GM21447 (cell line): Measurements from ENCODE around the gene TIGD6.
"Not testable (repeated sequence)": the region's sequence is repeated elsewhere in the genome, so short reads cannot be mapped to it uniquely, and the experiment has no call there.

Source experiments
- ATAC-seq: cut with Tn5 transposase; IDR thresholded peaks from one replicate; pipeline ENCODE4 v1.9.1; 2021; ENCODE audit not compliant: unreplicated experiment

Gene TIGD6

DNA sequence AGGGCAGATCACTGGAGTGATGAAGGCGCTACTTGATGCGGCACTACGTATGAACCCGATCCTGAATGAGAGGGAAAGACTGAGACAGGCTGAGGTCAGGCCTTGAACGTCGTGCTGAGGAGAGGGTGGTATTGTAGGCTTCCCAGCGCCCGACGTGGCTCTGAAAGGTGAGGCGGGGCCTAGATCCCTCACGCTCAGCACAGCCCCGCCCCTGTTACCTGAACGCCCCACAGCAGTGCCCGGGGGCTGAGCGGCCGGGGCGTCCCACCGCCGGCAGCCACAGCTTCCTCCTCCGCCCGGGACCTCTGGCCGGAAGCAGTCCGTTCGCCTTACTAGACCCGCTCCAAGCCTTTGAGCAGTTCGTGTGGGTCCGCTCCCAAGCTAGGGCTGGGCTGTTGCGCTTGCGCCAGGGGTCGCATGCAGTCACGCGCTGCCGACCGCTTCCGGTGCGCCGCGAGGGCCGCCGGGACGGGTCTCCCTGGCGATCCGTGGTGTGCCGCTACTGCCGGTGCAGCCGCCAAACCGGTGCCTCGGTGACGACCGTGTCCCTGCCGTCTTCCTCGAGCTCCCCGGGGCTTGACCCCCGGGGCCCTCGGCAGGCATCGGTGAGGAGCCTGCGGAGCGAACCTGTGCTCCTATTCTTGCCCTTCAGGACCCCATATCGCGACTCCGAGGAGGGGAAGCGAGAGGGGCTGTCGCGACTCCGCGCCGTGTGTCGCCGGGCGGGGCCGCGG lies at the start of gene TIGD6, which contains the start of gene HMGXB3:
Gene TIGD6 (minus strand): TSS at position 399 of the 734 bp plus-strand sequence. CDS start 4,306 bp downstream, outside the sequence.
Gene HMGXB3 (plus strand): TSS at position 484 of the 734 bp plus-strand sequence. CDS start 4,114 bp downstream, outside the sequence.
- peak; percentile 81 for ATAC-seq

DNA sequence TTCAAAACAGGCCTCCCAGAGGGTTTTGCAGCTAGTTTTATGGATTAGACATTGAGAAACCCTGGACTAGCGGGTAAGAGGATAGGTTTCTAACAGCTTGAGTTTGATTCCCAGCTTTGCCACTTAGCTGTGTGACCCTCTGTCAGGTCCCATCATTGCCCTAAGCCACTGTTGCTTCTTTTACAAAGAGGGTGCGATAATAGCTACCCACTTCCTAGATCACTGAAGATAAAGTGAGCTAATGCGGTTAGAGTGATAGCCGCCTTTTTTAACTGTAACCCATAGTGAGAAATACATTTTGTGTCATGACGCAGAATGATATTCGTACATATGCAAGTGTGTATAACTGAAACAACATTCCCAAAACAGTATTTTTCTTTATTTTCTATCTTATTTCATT lies 45.6 kb upstream of the TIGD6 start:
- ATAC-seq = no peak

DNA sequence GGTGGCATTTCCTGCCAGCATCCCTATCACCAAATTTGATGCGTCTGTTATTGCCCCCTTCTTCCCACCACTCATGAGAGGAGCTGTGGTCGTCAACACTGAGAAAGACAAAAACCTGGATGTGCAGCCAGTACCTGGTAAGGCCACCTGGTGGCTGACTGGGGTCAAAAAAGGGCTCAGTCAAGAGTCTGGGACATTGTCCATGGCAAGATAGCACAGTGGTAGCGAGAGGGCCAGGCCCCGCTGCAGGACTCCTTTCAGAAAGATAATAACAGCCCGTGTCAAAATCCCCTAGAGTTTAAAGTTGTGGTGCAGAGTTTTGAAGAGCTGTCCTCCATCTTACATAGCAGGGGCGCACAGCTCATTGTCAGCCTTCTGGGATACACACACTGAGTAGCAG lies 45.1 kb upstream of the TIGD6 start:
- no peak for ATAC-seq

DNA sequence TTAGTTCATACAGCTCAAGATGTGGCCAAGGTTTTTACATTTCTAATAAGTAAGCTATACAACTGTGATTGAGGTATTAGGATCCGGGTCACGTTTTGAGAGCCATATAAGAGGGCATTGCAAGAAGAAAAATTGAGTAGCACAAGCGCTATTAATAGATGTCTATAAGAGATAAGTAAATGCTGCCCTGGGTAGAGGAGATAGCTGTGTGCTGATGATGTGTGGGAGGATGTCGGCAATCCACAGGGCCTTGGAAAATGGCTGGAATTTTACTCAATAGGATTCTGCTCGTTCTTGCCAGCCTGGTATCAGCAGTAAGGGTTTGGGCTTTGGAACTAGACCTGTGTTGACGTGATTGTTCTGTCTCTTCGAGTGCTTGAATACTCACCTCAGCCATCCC lies 44.3 kb upstream of the TIGD6 start:
- ATAC-seq = no peak

DNA sequence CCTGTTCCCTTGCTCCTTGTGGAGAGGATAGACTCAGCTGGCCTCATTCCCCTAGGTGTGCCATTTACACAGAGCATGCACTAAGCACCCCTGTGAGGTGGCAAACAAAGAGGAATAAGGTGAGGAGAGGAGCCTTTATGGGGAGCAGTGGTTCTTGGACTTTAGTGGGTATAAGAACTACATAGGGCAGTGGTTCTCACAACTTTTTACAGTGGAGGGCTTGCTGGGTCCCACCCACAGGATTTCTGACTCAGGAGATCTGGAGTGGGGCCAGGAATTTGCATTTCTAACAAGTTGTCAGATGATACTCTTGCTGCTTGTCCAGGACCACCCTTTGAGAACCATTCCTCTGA lies 43.9 kb upstream of the TIGD6 start:
- ATAC-seq = no peak

DNA sequence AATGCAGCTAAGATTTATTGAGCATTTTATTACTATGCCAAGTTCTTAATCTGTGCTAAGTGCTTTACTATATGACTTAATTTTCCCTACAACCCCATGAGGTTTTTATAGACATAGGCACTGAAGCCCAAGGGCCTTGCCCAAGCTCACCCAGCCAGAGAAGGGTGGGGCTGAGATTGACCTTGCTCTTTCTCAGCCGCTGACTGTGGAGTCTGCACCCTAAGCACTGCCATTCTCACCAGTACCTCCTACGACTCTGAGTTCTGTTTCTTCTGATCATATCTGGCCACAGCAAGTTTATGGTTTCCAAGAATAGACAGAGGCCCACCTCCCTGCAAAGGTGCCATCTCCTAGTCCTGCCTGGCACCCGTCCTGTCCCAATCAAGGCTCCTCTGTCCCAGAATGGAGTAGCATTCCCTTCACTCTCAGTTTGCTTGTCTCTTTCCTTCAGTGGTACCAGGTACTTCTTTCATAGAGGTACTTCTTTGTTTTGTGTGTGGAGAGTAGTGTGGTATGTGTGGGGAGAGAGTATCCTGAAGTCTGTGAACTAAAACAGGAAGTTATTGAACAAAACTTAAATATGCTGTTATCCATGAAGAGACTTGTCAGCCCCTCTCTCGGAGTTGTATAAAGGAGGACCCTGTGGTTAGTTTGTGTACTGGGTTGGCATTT lies 43.3 kb upstream of the TIGD6 start:
- ATAC-seq = no peak

DNA sequence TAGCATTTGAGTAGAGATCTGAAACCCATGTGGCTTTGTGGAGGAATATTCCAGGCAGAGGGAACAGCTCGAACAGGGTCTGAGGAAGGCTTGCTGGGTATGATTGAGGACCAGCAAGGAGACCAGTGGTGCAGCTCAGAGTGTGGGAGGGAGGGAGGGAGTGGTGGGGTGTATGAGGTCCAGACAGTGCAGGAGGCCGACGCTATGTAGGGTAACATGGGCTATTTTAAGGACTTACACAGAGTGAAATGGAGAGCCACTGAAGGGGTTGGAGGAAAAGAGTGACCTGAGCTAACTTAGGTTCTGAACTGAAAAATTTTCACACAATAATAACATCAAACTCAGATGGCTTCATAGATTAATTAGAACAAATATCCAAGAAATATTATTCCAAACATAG lies 42.0 kb upstream of the TIGD6 start:
- no peak for ATAC-seq

DNA sequence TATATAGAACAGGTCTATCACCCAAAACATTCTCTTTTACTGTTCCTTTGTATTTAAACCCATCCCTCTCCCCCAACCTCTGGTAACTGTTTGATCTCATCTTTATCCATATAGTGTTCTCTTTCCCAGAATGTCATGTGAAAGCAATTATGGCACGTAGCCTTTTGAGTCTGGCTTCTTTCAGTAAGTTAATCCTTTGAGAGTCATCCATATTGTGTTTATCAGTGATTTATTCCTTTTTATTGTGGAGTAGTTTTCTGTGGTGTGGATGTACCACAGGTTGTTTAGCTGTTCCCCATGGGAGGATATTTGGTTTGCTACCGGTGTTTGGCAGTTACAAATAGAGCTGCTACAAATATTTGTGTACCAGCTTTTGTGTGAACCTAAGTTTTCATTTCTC lies 38.1 kb upstream of the TIGD6 start:
- no peak for ATAC-seq

DNA sequence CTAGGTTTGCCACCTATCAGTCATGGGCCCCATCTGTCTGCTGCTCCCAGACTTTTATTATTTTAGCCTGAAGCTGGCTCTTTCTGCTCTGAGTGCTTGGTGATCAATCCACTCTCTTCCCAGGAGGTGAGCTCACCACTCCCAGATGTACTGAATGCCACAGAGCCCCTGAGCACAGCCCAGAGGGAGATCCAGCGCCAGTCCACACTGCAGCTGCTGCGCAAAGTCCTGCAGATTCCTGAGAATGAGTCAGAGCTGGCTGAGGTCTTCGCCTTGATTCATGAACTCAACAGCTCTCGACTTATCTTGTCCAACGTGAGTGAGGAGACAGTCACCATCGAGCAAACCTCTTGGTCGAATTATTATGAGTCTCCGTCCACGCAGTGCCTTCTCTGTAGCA lies 36.1 kb upstream of the TIGD6 start:
- ATAC-seq = no peak

DNA sequence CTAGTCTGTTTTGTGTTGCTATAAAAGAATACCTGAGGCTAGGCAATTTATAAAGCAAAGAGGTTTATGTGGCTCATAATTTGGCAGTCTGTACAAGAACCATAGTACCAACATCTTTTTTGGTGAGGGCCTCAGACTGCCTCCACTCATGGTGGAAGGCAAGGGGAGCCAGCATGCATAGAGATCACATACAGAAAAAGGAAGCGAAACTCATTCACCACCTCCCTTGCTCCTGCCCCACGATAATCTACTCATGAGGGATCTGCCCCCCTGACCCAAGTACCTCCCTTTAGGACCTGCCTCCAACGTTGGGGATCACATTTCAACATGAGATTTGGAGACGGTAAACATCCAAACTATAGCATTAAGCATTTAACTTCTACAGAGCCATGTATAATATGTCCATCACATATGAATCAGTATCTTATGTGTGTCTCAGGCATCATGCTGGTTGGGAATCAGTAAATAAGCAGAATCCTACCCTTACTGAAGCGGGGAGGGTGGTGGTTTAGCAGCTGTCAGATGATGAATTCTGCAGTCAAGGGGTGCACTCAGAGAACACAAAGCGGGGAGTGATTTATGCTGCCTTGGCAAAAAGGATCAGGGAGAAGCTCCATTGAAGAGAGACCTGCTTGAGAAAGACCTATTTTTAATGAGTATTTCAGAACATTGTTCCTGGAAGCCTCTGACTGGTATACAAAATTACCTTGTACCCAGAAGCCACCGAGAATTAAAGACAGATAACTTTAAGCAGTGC lies 34.9 kb upstream of the TIGD6 start:
- ATAC-seq = peak; percentile 98

DNA sequence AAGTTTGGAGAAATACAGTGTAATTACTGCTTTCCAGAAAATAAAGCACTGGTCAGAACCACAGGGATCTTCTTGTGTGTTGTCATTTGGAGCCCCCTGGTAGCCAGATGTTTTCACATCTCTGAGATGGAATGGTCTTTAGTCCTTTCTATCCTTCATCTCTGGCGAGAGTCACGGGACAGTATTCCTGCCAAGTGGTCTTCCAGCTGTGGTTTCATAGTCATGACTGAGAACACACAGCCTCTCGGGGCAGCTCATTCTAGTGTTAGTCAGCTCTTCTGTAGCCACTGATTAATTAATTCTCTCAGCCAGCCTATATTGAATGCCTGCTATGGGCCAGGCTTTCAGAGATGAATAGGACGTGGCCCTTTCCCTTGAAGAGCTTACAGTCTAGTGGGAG lies 34.2 kb upstream of the TIGD6 start:
- ATAC-seq = no peak

DNA sequence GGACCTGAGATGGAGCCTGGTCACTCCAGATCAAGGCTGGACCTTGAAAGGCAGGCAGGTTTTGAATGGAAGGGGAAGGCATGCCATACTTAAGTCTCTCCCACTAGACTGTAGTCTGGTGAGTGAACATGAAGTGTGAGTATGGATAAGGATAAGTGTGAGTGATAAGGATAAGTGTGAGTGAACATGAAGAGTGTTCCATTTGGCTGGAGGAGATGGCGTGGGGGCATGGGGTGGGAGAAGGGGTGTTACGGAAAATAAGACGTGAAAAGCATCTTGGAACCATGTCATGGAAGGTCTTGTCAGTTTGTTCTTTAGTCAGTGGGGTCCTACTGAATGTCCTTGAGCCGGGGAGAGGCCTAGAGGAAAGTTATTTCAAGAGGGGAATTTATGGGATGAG lies 32.9 kb upstream of the TIGD6 start:
- no peak for ATAC-seq

DNA sequence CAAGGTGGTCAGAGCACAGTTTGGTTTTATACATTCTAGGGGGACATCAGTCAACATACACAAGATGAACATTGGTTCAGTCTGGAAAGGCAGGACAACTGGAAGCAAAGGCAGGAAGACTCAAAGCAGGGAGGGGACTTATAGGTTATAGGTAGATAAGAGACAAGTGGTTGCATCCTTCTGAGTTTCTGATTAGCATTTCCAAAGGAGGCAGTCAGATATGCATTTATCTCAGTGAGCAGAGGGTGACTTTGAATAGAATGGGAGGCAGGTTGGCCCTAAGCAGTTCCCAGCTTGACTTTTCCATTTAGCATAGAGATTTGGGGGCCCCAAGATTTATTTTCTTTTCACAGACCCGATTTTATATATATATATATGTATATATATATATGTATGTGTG lies 27.6 kb upstream of the TIGD6 start:
- not testable (repeated sequence) for ATAC-seq

DNA sequence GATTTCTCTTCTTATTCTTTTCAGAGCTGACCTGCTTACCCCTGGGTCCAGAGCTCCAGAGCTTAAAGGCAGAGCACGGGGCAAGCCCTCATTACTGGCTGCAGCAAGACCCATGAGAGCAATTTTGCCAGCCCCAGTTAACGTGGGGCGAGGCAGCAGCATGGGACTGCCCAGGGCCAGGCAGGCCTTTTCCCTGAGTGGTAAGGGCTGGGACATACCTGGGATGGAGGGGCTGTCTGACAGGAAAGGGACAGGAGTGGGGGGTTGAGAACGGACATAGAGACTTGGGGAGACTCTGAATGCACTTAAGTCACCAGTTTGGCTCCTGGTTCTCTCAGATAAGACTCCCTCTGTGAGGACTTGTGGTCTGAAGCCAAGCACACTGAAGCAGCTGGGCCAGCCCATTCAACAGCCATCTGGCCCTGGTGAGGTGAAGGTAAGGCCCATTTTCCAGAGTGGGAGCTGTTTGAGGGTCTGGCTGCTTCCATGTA lies 26.3 kb upstream of the TIGD6 start:
- ATAC-seq = no peak

DNA sequence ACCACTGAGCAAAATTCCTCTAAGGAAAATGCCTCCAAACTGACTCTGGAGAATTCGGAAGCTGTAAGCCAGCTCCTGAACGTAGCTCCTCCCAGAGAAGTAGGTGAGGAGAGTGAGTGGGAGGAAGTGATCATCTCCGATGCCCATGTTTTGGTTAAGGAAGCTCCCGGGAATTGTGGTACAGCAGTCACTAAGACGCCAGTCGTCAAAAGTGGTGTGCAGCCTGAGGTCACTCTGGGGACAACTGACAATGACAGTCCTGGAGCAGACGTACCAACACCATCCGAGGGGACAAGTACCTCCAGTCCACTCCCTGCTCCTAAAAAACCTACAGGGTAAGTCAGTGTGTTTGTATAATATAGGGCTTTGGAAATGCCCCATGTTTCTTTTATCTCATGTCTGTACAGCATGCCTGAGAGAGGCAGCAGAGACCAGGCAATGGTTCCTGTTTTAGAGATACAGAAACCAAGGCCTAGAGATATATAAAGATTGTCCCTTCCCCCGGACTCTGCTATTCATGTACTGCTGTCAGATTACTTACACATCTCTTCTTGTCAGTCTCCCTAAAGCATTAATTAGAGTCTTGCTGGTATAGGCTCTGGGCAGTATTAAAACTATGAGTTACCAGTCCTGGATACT lies 24.0 kb upstream of the TIGD6 start:
- ATAC-seq = no peak

DNA sequence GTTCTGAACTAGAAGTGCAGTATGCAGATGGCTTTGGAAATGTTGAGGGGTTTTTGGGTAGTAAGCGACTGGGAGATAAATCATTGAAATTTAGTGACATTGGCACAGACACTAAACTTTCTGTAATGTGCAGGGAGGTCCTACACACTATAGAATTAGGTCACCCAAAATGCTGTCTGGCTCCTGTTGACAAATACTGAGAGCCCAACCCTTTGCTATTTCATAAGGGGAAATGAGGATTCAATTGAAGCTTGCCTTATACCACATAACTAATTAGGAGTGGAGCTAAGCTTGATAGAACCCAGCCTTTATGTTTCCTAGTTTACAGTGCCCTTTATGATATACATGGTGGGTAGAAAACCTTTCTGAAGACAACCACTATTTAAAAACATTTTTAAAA lies 22.7 kb upstream of the TIGD6 start:
- no peak for ATAC-seq

DNA sequence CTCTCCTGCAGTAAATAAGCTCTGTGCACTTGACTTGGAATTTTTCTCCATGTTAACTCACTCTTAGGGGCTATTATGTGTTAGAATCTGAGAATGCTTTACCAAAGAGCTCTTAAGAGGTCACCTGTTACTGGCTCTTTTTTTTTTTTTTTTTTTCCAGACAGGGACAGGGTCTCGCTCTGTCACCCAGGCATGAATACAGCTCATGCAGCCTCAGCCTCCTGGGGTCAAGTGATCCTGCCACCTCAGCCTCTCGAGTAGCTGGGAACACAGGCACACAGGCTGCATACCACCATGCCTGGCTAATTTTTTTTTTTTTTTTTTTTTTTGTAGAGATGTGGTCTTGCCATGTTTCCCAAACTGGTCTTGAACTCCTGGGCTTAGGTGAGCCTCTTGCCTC lies 22.2 kb upstream of the TIGD6 start:
- ATAC-seq = no peak

DNA sequence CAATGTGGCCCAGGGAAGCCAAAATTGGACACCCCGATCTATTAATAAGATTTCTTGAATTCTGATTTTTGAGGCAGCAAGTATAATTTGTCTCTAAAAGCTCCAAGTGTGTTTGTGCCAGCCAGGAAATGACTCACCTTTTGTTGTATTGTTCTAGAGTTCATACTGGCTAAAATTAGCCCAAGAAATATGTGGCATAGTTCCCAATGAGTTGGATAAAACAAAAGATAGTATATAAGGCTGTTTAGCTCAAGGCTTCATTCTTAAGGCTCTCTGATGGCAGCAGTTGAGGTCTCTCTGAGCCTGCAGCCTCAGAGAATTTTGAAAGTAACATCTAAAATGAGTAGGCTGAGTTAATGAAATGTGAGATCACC lies 21.7 kb upstream of the TIGD6 start:
- ATAC-seq = no peak

DNA sequence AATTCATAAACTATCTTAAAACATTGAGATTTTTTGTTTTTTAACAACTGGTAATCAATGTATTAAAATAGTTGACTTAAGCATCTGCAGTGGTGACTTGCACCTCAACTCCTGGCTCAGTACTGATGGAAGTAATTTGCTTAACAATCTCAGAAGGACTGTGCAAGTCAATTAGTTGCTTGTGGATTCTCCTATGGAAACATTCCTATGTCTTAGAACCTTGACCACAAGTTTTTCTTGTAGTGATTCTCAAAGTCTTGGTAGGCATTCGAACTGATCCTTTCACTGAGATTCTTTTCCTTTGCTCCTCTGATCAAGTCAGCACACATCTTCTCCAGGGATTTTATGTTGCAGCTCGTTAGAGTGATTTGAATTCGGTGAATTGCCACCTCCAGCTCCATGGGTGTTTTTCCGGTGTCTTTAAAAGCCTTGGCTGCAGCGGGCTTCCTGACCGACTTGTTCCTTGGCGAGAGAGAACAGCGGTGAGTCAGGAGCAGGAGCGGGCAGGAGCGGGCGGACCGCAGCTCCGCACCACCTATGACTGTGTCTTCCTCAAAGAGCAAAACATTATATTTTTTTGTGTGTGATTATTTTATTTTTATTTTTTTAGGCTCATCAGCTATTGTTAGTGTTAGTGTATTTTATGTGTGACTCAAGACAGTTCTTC lies 21.2 kb upstream of the TIGD6 start:
- no peak for ATAC-seq

DNA sequence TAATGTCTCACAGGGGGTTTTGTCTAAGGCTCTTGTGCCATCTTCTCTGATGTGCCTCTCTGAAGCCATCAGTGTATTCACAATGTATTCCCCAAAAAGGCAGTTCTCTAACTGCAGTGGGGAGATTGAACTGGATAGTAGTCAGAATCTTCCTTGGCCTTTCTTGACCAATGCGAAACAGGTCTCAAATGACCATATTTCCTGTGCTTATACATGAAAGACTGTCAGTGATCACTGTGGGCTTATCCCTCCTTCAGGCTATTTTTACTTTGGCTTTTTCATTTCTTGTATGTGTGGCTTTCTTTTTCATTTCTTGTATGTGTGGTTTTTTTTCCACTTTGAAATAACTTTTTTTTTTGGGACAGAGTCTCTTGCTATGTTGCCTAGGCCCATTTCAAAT lies 19.8 kb upstream of the TIGD6 start:
- ATAC-seq = no peak
